ENCODE measurements around the gene SFXN5. TPM values are rescaled to one million over a fixed set of nuclear protein-coding genes. Genes with fewer than 3 reads are reported as not detected.

The SFXN5 gene
- total RNA-seq, 1 donor from 2014 or later, result 21.9 TPM

DNA sequence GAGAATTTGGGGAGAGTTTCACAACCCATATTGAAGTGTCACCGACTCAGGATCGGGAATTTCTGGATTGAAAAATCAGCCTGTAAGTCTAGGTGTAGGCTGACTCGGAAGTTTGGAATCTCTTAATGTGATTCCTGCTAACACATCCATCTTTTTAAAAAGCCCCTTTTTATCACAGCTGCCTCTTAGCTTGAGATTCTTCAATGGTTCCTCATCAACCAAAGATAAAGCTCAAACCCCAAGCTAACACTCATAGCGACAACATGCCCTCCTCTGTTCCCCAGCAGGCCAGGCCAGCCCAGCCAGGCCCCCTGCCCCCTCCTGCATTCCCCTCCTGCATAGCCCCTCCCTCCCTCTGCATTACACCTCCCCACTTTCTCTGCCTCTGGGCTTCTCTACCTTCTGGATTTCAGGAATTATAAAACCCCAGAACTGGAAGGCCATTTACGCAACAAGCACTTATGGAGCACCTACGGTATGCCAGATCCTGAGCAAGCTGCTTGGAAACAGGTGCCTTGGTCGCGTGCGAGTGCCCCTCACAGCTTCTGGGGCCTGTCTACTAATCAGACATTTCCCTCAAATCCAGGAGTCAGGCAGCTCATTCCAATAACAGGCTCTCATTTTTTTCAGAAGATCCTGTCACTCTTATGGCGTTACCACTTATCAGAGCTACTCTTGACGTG is 90.8 kb downstream of the SFXN5 start:
- DNase-seq (ENCODE audit: low spot score), result no peak

DNA sequence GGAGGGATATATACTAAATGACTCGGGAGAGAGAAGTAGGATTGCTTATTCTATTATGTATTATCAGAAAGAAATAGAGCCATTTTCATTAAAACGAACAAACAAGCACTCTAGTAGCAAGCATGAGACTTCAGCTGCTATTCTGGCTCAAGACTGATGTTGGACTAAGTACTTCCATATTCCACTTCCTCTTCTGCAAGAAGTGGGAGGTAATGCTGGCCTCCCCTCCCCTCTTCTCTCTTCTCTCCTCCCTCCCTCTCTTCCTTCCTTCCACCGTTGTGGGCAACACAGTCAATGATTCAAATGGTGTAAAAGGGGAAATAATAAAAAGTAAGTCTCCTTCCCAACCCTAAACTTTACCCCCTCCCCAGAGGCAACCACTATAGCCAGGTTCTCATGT is 91.6 kb downstream of the SFXN5 start:
- no peak for DNase-seq (ENCODE audit: low spot score)

DNA sequence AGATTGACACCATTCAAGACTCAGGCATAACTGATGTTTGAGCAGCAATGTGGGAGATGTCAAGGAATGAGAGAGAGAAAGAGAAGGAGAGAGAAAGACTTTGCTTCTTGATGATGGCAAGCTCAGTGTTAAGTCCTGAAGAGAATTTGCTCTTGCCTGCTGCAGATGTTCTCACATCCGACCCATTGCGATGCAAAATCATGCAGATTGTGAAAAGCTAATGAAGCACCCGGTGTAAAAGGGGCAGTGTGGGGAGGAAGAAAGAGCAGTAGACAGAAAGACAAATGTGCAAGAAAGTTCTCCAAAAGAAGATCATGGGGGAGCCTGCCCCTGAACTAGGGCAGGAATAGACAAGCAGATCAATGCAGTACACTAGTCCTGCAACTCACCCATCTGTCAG is 96.5 kb downstream of the SFXN5 start:
- DNase-seq (ENCODE audit: low spot score), result no peak

- no peak for DNase-seq (ENCODE audit: low spot score)
Measured at GRCh38 chr2:72974436-72974754, 97.1 kb downstream of the SFXN5 start.

DNA sequence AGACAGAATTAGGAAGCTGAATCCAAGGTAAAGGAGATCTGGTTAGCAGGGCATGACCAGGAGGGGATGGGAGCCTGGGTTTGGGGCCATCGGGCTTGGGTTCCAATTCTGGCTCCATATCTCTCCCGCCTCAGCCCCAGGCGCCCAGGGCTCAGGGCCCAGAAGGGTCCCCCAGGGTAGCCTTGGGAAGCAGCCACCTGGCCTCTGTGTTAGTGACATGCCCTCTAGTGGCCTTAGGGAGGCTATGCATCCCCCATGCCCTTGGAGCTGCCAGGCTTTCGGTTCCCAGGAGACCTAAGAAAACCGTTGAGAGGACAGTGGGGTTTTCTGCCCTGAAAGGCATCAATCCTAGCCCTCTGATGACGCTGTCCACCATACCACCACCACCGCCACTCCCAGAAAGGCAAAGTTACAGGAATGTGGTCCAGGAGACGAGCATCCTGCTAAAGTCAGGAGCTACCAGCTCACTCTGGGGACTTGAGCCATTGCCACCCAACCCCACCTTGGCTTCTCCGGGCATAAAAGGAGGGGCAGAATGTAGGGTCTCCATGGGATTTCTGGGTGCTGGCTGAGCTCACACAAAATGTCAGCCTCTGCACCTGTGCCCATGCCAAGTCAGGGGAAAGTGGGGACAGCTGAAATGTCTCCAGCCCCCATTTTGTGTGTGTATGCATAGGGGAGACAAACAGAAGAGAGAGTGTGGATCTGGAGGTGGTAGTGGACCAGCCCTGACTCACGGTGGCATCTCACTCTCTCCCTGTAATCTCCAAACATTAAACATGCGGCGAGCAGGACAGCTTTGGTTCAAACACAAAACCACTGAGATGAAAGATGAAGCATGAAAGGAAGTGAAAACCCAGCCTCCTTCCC is 97.7 kb downstream of the SFXN5 start:
- no peak for DNase-seq (ENCODE audit: low spot score)

GRCh38 chr2:72973137-72973535 is 98.4 kb downstream of the SFXN5 start:
- no peak for DNase-seq (ENCODE audit: low spot score)

- DNase-seq (ENCODE audit: low spot score), result no peak
Measured at GRCh38 chr2:72972352-72973136, 99.0 kb downstream of the SFXN5 start.

- no peak for DNase-seq (ENCODE audit: low spot score)
Measured at GRCh38 chr2:72971036-72971435, 100.5 kb downstream of the SFXN5 start.

DNA sequence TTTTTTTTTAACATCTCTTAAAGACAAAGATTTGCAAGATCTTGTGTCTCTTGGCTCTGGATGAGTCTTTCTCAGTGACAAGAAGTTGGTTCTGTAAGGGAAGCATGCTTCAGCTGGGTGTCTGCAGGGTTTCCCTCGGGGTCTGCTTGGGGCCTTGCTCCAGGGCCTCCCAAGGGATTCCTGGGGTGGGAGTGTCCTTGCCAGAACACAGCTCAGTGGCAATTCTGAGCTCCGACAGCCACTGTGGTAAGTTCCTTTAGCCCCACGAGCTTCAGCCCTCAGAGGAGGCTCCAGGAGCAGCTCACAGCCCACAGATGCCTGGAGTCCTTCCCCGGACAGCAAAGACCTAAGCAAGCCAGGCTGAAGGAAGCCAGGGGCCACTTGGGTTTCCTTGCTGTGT is 101.8 kb downstream of the SFXN5 start:
- no peak for DNase-seq (ENCODE audit: low spot score)

DNA sequence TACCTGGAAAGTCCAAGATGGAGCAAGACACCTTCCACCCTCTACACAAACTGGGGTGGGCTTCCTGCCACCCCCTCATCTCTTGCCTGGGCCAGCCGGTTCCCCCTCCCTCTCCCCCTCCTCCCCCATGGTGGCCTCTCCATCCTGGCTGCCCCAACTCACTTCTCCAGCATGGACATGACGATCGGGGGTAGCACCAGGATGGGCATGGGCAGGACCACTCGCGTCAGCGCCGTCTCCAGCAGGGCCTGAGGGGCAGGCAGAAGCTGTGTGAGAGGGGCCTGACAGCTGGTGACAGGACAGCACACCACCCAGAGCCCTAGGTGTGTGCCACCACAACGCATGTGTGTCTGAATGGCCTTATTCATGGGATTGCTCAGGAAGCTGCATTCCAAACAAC is 103.2 kb downstream of the SFXN5 start:
- no peak for DNase-seq (ENCODE audit: low spot score)

GRCh38 chr2:72965770-72966450 is 105.6 kb downstream of the SFXN5 start:
- no peak for DNase-seq (ENCODE audit: low spot score)

- DNase-seq (ENCODE audit: low spot score), result no peak
Measured at GRCh38 chr2:72965016-72965415, 106.5 kb downstream of the SFXN5 start.

GRCh38 chr2:72964146-72964525 is 107.4 kb downstream of the SFXN5 start:
- DNase-seq (ENCODE audit: low spot score), result no peak

GRCh38 chr2:72963423-72964145 is 107.9 kb downstream of the SFXN5 start:
- no peak for DNase-seq (ENCODE audit: low spot score)

DNA sequence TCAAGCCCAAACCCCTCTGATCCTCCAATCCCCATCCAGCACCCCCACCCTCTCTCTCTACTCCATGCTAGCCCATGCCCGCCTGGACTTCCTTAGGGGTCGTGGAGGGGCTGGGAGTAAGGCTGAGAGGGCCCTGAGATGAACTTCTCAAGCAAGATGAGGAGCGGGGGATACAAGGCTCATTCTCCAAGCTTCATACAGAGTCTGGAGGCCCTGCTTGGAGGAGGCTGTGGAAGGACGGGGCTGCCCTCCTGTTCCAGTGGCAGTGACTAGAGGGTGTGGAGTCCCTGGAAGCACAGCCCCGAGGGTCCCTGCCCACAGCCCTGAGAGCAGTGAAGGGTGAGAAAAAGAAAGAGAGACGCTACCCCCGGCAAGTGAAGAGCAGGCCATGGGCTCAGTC is 108.6 kb downstream of the SFXN5 start:
- DNase-seq (ENCODE audit: low spot score), result no peak

- DNase-seq (ENCODE audit: low spot score), result no peak
Measured at GRCh38 chr2:72961853-72962468, 109.6 kb downstream of the SFXN5 start.

DNA sequence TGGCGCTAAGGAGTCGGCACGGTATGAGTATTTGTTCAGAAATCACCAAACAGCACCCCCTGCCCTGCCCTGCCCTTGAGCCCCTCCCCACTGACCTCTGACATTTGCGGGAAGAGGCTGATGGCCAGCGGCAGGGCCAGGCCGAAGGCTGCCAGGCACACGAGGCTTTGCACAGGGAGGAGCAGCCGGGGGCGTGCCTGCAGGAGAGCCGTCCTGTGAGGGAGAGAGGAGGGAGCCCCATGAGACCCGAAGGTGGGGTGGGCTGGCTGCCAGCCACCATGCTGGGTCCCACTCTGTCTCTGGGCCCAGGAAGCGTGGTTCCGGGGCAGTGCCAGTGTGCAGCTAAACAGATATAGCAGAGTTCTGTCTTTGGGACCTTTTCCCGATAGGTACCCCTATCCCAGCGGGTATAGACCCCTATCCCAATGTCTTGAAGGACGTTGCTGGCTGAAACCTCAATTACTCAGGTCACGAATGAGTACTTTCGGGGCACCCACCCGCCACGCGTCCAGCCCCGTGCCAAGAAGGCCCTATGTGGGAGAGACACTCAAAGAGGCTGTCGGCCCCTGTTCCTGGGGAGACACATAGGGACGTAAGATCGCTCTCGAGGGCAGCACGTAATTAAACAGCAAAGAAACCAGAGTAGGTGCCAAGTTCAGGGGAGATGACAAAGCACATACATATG is 110.3 kb downstream of the SFXN5 start:
- no peak for DNase-seq (ENCODE audit: low spot score)

DNA sequence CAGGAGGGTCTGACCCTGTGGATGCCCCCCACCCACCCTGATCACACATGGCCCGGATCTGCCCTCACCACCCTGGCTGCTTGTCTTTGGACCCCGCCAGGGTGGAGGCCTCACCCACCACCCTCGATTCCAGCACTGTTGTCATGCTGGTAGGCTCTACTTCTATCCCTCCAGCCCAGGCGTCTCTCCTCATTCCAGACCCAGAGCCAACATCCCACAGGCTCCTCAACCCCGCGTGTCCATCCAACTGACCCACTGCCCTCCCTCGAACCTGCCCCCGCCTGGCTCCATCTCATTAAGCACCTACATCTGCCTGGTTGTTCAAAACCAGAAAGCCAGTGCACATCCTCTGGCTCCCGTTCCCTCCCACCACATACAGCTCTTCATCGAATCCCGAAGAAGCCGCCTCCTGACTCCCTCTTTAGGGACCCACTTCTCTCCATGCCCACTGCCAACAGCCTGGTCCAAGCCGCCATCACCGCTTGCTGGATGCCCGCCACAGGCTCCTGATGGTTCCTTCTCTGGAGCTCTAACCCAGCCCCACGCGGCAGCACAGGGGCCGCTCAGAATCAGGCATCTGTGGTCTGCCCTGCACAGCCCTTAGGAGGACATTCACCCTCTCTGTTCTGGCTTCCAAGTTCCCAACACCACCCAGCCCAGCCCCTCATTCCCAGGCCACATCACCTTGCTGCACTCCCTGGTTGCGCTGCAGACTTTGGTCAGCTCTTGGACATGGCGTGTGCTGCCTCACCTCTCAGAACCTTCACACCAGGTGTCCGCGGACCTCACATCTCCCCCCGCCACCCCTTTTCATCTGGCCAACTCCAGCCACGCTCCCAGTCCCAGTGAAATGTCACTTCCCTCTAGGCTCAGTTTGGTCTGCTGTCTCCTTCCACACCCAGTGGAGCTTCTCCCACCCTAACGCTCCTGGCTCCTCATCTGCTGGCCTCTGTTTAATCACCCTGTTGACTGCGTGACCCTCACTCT is 111.2 kb downstream of the SFXN5 start:
- no peak for DNase-seq (ENCODE audit: low spot score)

DNA sequence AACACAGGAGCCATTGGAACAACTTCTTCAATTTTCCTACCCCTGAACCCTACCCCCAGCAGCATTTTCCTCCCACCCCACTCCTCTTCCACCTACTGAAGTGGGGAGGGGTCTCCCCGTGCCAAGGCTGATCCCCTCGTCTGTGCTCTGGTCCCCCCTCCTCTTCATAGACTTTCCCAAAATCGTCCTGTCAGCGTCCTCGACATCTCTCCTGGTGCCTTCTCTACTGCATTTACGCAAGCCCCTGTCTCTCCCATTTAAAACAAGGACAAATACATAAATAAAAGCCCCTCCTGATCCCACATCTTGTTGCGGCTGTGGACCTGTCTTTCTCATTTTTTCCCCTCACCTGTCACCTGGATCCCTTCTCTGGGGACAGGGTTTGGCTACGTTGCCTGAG is 112.0 kb downstream of the SFXN5 start:
- no peak for DNase-seq (ENCODE audit: low spot score)

All from mucosa of gallbladder (tissue), 1 donor.